H1 (cell line): ENCODE measurements around the gene TUBA4B. TPM values are rescaled to one million over a fixed set of nuclear protein-coding genes. Genes with fewer than 3 reads are reported as not detected.

Experiments
- CTCF ChIA-PET: fragments of 300-600 bp; sonication (Branson Sonifier 250); formaldehyde crosslinking; loops from one replicate; lab custom pipeline; 2021; ENCODE audit not compliant: partially characterized antibody; lab: Charles Lee
- POLR2A ChIA-PET: fragments of 300-600 bp; sonication (Branson Sonifier 250); formaldehyde crosslinking; loops from one replicate; lab custom pipeline; 2021; ENCODE audit warnings: inconsistent platforms; ENCODE audit not compliant: partially characterized antibody; lab: Charles Lee
- DNase-seq, 2 experiments: peaks; one replicate each; pipeline versions ENCODE4 v3.0.0 to v3.0.0-alpha.2; 2010 to 2022; ENCODE audit warnings: low spot score in 2 of 2, low read depth in 1 of 2, mixed read lengths in 1 of 2
- FAIRE-seq: peaks from 2 replicates; lab custom pipeline; 2011; peaks lifted over from hg19 to GRCh38; lab: Jason Lieb, UNC
- H2AFZ ChIP-seq: 2 replicates; pipeline ENCODE4 v1.8.1; 2012; ENCODE audit warnings: low read length, inconsistent platforms
- H2AK5ac ChIP-seq: 2 replicates; pipeline ENCODE4 v1.6.1; 2013; ENCODE audit warnings: low read depth, low read length
- H2BK120ac ChIP-seq: replicated peaks from 2 replicates; pipeline ENCODE3; 2013; ENCODE audit warnings: low read depth, low read length, inconsistent platforms
- H2BK12ac ChIP-seq: 2 replicates; pipeline ENCODE4 v1.6.1; 2013; ENCODE audit warnings: low read depth, low read length
- H2BK15ac ChIP-seq: 2 replicates; pipeline ENCODE4 v1.6.1; 2013; ENCODE audit warnings: low read length
- H2BK20ac ChIP-seq: 2 replicates; pipeline ENCODE4 v1.6.1; 2013; ENCODE audit warnings: low read length
- H2BK5ac ChIP-seq: 2 replicates; pipeline ENCODE4 v1.6.1; 2013; ENCODE audit warnings: low read depth, low read length
- H3K14ac ChIP-seq: 2 replicates; pipeline ENCODE4 v1.6.1; 2013; ENCODE audit warnings: inconsistent platforms; ENCODE audit not compliant: insufficient read length
- H3K18ac ChIP-seq: 2 replicates; pipeline ENCODE4 v1.6.1; 2013; ENCODE audit warnings: low read length; ENCODE audit errors: extremely low read depth
- H3K23ac ChIP-seq: 2 replicates; pipeline ENCODE4 v1.6.1; 2013; ENCODE audit warnings: inconsistent platforms; ENCODE audit not compliant: insufficient read length
- H3K23me2 ChIP-seq: 2 replicates; pipeline ENCODE4 v1.6.1; 2013; ENCODE audit warnings: low read depth, low read length
- H3K27ac ChIP-seq: 2 replicates; pipeline ENCODE4 v1.6.1; 2011; ENCODE audit warnings: low read depth, low read length, inconsistent platforms
- H3K27me3 ChIP-seq, 4 experiments: replicated peaks in 1 of 4; 1 replicate in 1 of 4; 2 replicates in 3 of 4; pipeline versions ENCODE4 v1.6.1 to v1.8.1; 2011 to 2013; ENCODE audit warnings: low read length in 3 of 4, mild to moderate bottlenecking in 3 of 4, inconsistent platforms in 2 of 4, mixed read lengths in 2 of 4, moderate library complexity in 1 of 4; ENCODE audit not compliant: control insufficient read depth in 3 of 4, insufficient read depth in 3 of 4; ENCODE audit errors: extremely low read depth in 1 of 4
- H3K36me3 ChIP-seq, 4 experiments: 2 replicates each; pipeline versions ENCODE4 v1.6.1 to v1.8.1; 2011 to 2013; ENCODE audit warnings: mild to moderate bottlenecking in 4 of 4, low read length in 3 of 4, moderate library complexity in 2 of 4, control low read depth in 1 of 4, inconsistent platforms in 1 of 4; ENCODE audit not compliant: insufficient read depth in 4 of 4, control insufficient read depth in 2 of 4
- H3K4ac ChIP-seq: replicated peaks from 2 replicates; pipeline ENCODE3; 2013; ENCODE audit warnings: low read length, low read depth, mixed read lengths, inconsistent platforms; ENCODE audit not compliant: insufficient read length
- H3K4me1 ChIP-seq, 4 experiments: replicated peaks in 1 of 4; 1 replicate in 1 of 4; 2 replicates in 3 of 4; pipeline versions ENCODE4 v1.6.1 to v1.8.1; 2011 to 2013; ENCODE audit warnings: low read length in 3 of 4, inconsistent platforms in 2 of 4, mixed read lengths in 1 of 4; ENCODE audit not compliant: insufficient read depth in 4 of 4, control insufficient read depth in 3 of 4
- H3K4me2 ChIP-seq, 2 experiments: 2 replicates each; pipeline versions ENCODE4 v1.6.1 to v1.8.1; 2011 to 2013; ENCODE audit warnings: low read depth in 2 of 2, low read length in 2 of 2, control low read depth in 1 of 2, inconsistent platforms in 1 of 2, mild to moderate bottlenecking in 1 of 2; ENCODE audit not compliant: insufficient read depth in 1 of 2
- H3K4me3 ChIP-seq, 4 experiments: fragments of 200-600, 300-600 bp in 1 of 4; sonication (generic), shearing (Covaris generic), sonication (Bioruptor Twin) in 1 of 4; 2 replicates each; pipeline versions ENCODE4 v1.5.1 to v1.8.1; 2011 to 2016; ENCODE audit warnings: low read length in 4 of 4, low read depth in 3 of 4, control low read depth in 2 of 4, inconsistent platforms in 2 of 4, mild to moderate bottlenecking in 2 of 4, mixed read lengths in 1 of 4, moderate library complexity in 1 of 4; ENCODE audit not compliant: insufficient read depth in 2 of 4; ENCODE audit errors: extremely low read depth in 1 of 4
- H3K56ac ChIP-seq: replicated peaks from 2 replicates; pipeline ENCODE3; 2013; ENCODE audit warnings: low read depth, mild to moderate bottlenecking, mixed read lengths, low read length, inconsistent platforms; ENCODE audit not compliant: insufficient read length
- H3K79me1 ChIP-seq: 2 replicates; pipeline ENCODE4 v1.6.1; 2013; ENCODE audit warnings: low read depth, low read length, control low read depth
- H3K79me2 ChIP-seq, 2 experiments: 2 replicates each; pipeline versions ENCODE4 v1.6.1 to v1.8.1; 2012 to 2013; ENCODE audit warnings: low read length in 2 of 2, mild to moderate bottlenecking in 2 of 2, inconsistent platforms in 1 of 2; ENCODE audit not compliant: insufficient read depth in 2 of 2, control insufficient read depth in 1 of 2
- H3K9ac ChIP-seq, 4 experiments: replicated peaks in 1 of 4; 1 replicate in 1 of 4; 2 replicates in 3 of 4; pipeline versions ENCODE4 v1.6.1 to v1.8.1; 2011 to 2013; ENCODE audit warnings: low read depth in 3 of 4, low read length in 3 of 4, control low read depth in 2 of 4, mild to moderate bottlenecking in 2 of 4, moderate library complexity in 2 of 4, inconsistent platforms in 1 of 4; ENCODE audit errors: extremely low read depth in 1 of 4
- H3K9me3 ChIP-seq, 2 experiments: 2 replicates each; pipeline versions ENCODE4 v1.6.1 to v1.8.1; 2012 to 2013; ENCODE audit warnings: mild to moderate bottlenecking in 2 of 2, moderate library complexity in 2 of 2, control low read depth in 1 of 2, inconsistent platforms in 1 of 2, low read depth in 1 of 2, low read length in 1 of 2, mixed read lengths in 1 of 2; ENCODE audit not compliant: insufficient read depth in 2 of 2
- H4K20me1 ChIP-seq, 2 experiments: replicated peaks in 1 of 2; 2 replicates each; pipeline versions ENCODE3 to v1.8.1; 2011 to 2013; ENCODE audit warnings: inconsistent platforms in 2 of 2, low read length in 2 of 2, mild to moderate bottlenecking in 1 of 2; ENCODE audit not compliant: insufficient read depth in 2 of 2, control insufficient read depth in 1 of 2
- H4K5ac ChIP-seq: 2 replicates; pipeline ENCODE4 v1.6.1; 2013; ENCODE audit warnings: low read length, low read depth, mixed read lengths, inconsistent platforms; ENCODE audit not compliant: insufficient read length
- H4K8ac ChIP-seq: 2 replicates; pipeline ENCODE4 v1.8.0; 2013; ENCODE audit warnings: mild to moderate bottlenecking, moderate library complexity, low read length, inconsistent platforms; ENCODE audit not compliant: insufficient read depth; ENCODE audit errors: extremely low read depth
- H4K91ac ChIP-seq: replicated peaks from 2 replicates; pipeline ENCODE3; 2013; ENCODE audit warnings: low read length, mixed read lengths, inconsistent platforms; ENCODE audit not compliant: insufficient read length
- CEBPB ChIP-seq: IDR thresholded peaks from 2 replicates; pipeline ENCODE4 v1.6.1; 2012; ENCODE audit warnings: low read depth, low read length
- GTF2F1 ChIP-seq: IDR thresholded peaks from 2 replicates; pipeline ENCODE4 v1.6.1; 2012; ENCODE audit warnings: low read depth, low read length, improper control_type of control experiment, borderline replicate concordance
- HDAC2 ChIP-seq, 2 experiments: fragments of 300-600 bp in 1 of 2; sonication (generic) in 1 of 2; IDR thresholded peaks; 2 replicates each; pipeline ENCODE4 v1.6.1; 2011 to 2012; ENCODE audit warnings: low read depth in 2 of 2, low read length in 2 of 2, mild to moderate bottlenecking in 2 of 2, moderate library complexity in 2 of 2, borderline replicate concordance in 1 of 2, inconsistent platforms in 1 of 2
- JUN ChIP-seq: IDR thresholded peaks from 2 replicates; pipeline ENCODE4 v1.6.1; 2011; ENCODE audit warnings: low read depth, mild to moderate bottlenecking, improper control_type of control experiment, low read length
- JUND ChIP-seq: IDR thresholded peaks from 2 replicates; pipeline ENCODE4 v1.6.1; 2011; ENCODE audit warnings: mild to moderate bottlenecking, improper control_type of control experiment, low read length
- NRF1 ChIP-seq: IDR thresholded peaks from 2 replicates; pipeline ENCODE4 v1.6.1; 2011; ENCODE audit warnings: mild to moderate bottlenecking, low read depth, low read length, improper control_type of control experiment
- PHF8 ChIP-seq: fragments of 200-600 bp; sonication (generic); conservative IDR thresholded peaks from 2 replicates; pipeline ENCODE4 v1.7.1; 2012; ENCODE audit warnings: low read depth, mild to moderate bottlenecking, inconsistent platforms, low read length, moderate library complexity
- POLR2A ChIP-seq, 2 experiments: IDR thresholded peaks; 1 replicate in 1 of 2; 2 replicates in 1 of 2; pipeline ENCODE4 v1.6.1; 2011; ENCODE audit warnings: low read depth in 2 of 2, low read length in 2 of 2, mild to moderate bottlenecking in 2 of 2; ENCODE audit errors: control extremely low read depth in 1 of 2
- RAD21 ChIP-seq, 2 experiments: IDR thresholded peaks in 1 of 2; conservative IDR thresholded peaks in 1 of 2; 2 replicates each; pipeline ENCODE4 v1.6.1; 2011; ENCODE audit warnings: low read depth in 2 of 2, low read length in 2 of 2, improper control_type of control experiment in 1 of 2, inconsistent platforms in 1 of 2, mild to moderate bottlenecking in 1 of 2, moderate library complexity in 1 of 2
- TAF7 ChIP-seq: optimal IDR thresholded peaks from 2 replicates; pipeline ENCODE3; 2011; ENCODE audit warnings: low read depth, mild to moderate bottlenecking, inconsistent platforms, low read length, moderate library complexity, borderline replicate concordance
- YY1 ChIP-seq: IDR thresholded peaks from 2 replicates; pipeline ENCODE4 v1.6.1; 2011; ENCODE audit warnings: low read depth, mild to moderate bottlenecking, low read length
- WGBS, 2 experiments: shearing (Covaris generic) in 1 of 2; methylation state at CpG; one replicate each; pipeline versions ENCODE4 v1.1.6 to v1.1.7; 2013 to 2015; ENCODE audit warnings: low lambda C conversion rate in 2 of 2, mixed read lengths in 2 of 2, inconsistent platforms in 1 of 2, low coverage in 1 of 2, missing lambda C conversion rate in 1 of 2; ENCODE audit not compliant: insufficient replicate concordance in 2 of 2, insufficient coverage in 1 of 2, insufficient read length in 1 of 2; ENCODE audit errors: extremely low coverage in 1 of 2, missing lambda C conversion rate in 1 of 2; 5-methylcytosine and 5-hydroxymethylcytosine counted together
- polyA plus RNA-seq, 7 experiments: library from polyadenylated mRNA; depleted of rRNA in 3 of 7; stranded (reverse) in 5 of 7; unstranded in 2 of 7; fragments of >200 nt in 5 of 7; fragments of 200-250 nt in 2 of 7; gene quantifications; 1 replicate in 5 of 7; 2 replicates in 1 of 7; 4 replicates in 1 of 7; pipeline versions ENCODE4 v1.2.1 to v1.2.3, GENCODE V29; 2011 to 2013; ENCODE audit warnings: missing spikeins in 2 of 7, mixed read lengths in 2 of 7
- total RNA-seq: library from RNA; stranded (reverse); fragmentation: NEBNext Ultra II Directional; extraction: Animal tissue kit (Norgen Biotek cat#: 25700); gene quantifications from 2 replicates; pipeline ENCODE4 v1.2.1, GENCODE V29; 2021

The TUBA4B gene
- total and polyA plus RNA-seq, 2 of the 8 experiments (the other 6 are each of a cell fraction or from before 2014, with no cell fraction given), result 0.08 to 0.24 TPM

DNA sequence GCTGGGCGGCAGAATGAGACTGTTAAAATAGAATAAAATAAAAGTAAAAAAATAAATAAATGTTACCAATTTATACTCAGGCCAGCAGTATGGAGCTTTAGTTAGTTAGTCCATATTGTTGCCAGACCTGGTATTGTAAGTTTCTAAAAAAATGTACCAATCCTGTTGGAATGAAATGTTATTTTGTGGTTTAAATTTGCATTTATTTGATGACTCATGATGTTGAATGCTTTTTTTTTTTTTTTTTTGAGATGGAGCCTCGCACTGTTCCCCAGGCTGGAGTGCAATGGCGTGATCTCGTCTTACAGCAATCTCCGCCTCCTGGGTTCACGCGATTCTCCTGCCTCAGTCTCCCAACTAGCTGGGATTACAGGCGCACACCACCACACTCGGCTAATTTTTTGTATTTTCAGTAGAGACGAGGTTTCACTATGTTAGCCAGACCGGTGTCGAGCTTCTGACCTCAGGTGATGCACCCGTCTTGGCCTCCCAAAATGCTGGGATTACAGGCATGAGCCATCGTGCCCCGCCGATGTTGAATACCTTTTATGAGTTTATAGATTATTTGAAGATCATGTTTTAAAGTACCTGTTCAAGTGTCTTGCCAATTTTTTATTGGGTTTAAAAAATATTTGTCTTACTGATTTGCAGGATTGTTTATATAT lies 61.9 kb downstream of the TUBA4B start:
- FAIRE-seq, result no peak
- Histone ChIP-seq H4K5ac (no peak overlapping the region), H2BK12ac (no peak overlapping the region), H4K8ac (no peak overlapping the region), H2BK120ac (no peak overlapping the region), H4K20me1 (no peaks in the 10 kb centered on the region), H3K56ac (no peak overlapping the region), H3K23ac (no peak overlapping the region), H4K91ac (no peak overlapping the region), H3K4ac (no peak overlapping the region), H3K4me2 (no peak overlapping the region), H3K9ac (no peak overlapping the region), H3K27ac (no peak overlapping the region), H3K9me3 (no peaks in the 10 kb centered on the region), H3K27me3 (peaks cover 0 to 4% (median 0%) of the 10 kb centered on the region in 4 experiments; a peak in 2 of 7 replicates), H3K23me2 (no peaks in the 10 kb centered on the region), H3K79me2 (no peaks in the 10 kb centered on the region), H3K14ac (no peak overlapping the region), H3K4me3 (no peak overlapping the region), H2AK5ac (no peak overlapping the region), H2AFZ (no peak overlapping the region), H2BK5ac (no peak overlapping the region), H2BK20ac (no peak overlapping the region), H2BK15ac (no peak overlapping the region), H3K79me1 (no peaks in the 10 kb centered on the region), H3K18ac (no peak overlapping the region), H3K4me1 (peaks cover 0 to 4% (median 0%) of the 10 kb centered on the region in 4 experiments; a peak in 2 of 7 replicates), H3K36me3 (no peaks in the 10 kb centered on the region)
- ChIA-PET POLR2A (interaction anchor here (1.4 to 2.1 kb wide), 2 partner anchors 12 to 70 kb away, joined by 4 to 5 read pairs; partner anchors contain the start of genes GLB1L and STK16), CTCF (interaction anchor here (0.8 to 4.3 kb wide), 7 partner anchors 8 to 104 kb away, joined by 3 to 17 read pairs (median 5); partner anchors contain the start of genes GLB1L and STK16)
- WGBS, 2 experiments, result 89% methylated on average over 16 of the region's 16 CpGs; no CpG with 5 or more reads in 1 of the 2 experiments
- no peak for DNase-seq
- TF ChIP-seq GTF2F1, result no peak
- TF ChIP-seq YY1, result no peak
- no peak for TF ChIP-seq JUN
- no peak for TF ChIP-seq TAF7
- TF ChIP-seq POLR2A (IDR thresholded peaks at IDR 0.05; ENCODE audit: control extremely low read depth in 1 of 2, low read depth in 2 of 2, low read length in 2 of 2), result no peak
- no peak for TF ChIP-seq HDAC2 (IDR thresholded peaks at IDR 0.05; ENCODE audit: borderline replicate concordance in 1 of 2, low read depth in 2 of 2, low read length in 2 of 2)
- TF ChIP-seq CEBPB, result no peak
- no peak for TF ChIP-seq PHF8
- TF ChIP-seq JUND, result no peak
- no peak for TF ChIP-seq NRF1
- TF ChIP-seq RAD21 (IDR thresholded peaks at IDR 0.05 in 1 of 2, conservative IDR thresholded peaks at IDR 0.05 in 1 of 2; ENCODE audit: low read depth in 2 of 2, low read length in 2 of 2), result no peak
